A549 (cell line): Measurements from ENCODE around the gene COL15A1. TPM values are rescaled to one million over a fixed set of nuclear protein-coding genes. Genes with fewer than 3 reads are reported as not detected.

Experiments
- ATAC-seq, 2 experiments: fragments of 200-7000 bp in 1 of 2; fragments of >200 bp in 1 of 2; cut with Nextera tagmentation in 1 of 2; cut with Tn5 transposase in 1 of 2; 3 replicates each; pipeline versions ENCODE4 v1.8.0 to v1.9.1; 2018 to 2020; ENCODE audit warnings: mild to moderate bottlenecking in 1 of 2, moderate library complexity in 1 of 2
- CTCF ChIA-PET: fragments of 300-600 bp; sonication (Branson Sonifier 250); formaldehyde crosslinking; extraction: SDS; loops from one replicate; lab custom pipeline; 2021; ENCODE audit warnings: antibody characterized with exemption, inconsistent platforms; lab: Yijun Ruan, JAX
- POLR2A ChIA-PET: fragments of 350-600 bp; formaldehyde crosslinking; extraction: SDS; loops from one replicate; lab custom pipeline; 2021; ENCODE audit warnings: antibody characterized with exemption, inconsistent platforms; lab: Yijun Ruan, JAX
- DNase-seq, 2 experiments: peaks; one replicate each; pipeline versions ENCODE4 v3.0.0 to v3.0.0-alpha.2; 2011 to 2016; ENCODE audit warnings: low read depth in 1 of 2, low spot score in 1 of 2
- FAIRE-seq: peaks from 2 replicates; lab custom pipeline; 2011; peaks lifted over from hg19 to GRCh38; lab: Jason Lieb, UNC
- H3K27ac ChIP-seq, 2 experiments: fragments of >200 bp; sonication (Bioruptor Twin); formaldehyde crosslinking; 3 replicates each; pipeline ENCODE4 v1.5.1; 2016 to 2017
- H3K4me1 ChIP-seq: fragments of >200 bp; sonication (Bioruptor Twin); formaldehyde crosslinking; 3 replicates; pipeline ENCODE4 v1.6.1; 2016
- H3K4me2 ChIP-seq: fragments of >200 bp; sonication (Bioruptor Twin); formaldehyde crosslinking; 3 replicates; pipeline ENCODE4 v1.6.1; 2016
- H3K4me3 ChIP-seq: fragments of >200 bp; sonication (Bioruptor Twin); formaldehyde crosslinking; 3 replicates; pipeline ENCODE4 v1.5.1; 2016
- H3K9me3 ChIP-seq: fragments of >200 bp; sonication (Bioruptor Twin); formaldehyde crosslinking; 3 replicates; pipeline ENCODE4 v1.6.1; 2016
- CBX2 ChIP-seq: fragments of 200-600 bp; sonication (generic); IDR thresholded peaks from 2 replicates; pipeline ENCODE4 v1.6.1; 2016; ENCODE audit warnings: low read depth, mild to moderate bottlenecking, borderline replicate concordance
- CTCF ChIP-seq: fragments of >200 bp; sonication (Bioruptor Twin); formaldehyde crosslinking; IDR thresholded peaks from 3 replicates; pipeline ENCODE4 v1.5.1; 2016
- E2F6 ChIP-seq: IDR thresholded peaks from 2 replicates; pipeline ENCODE4 v1.6.1; 2012; ENCODE audit warnings: low read depth, borderline replicate concordance
- EHF ChIP-seq: fragments of 250-450 bp; sonication (Bioruptor Pico); IDR thresholded peaks from 2 replicates; pipeline ENCODE4 v1.5.0; 2020; ENCODE audit warnings: mild to moderate bottlenecking
- EP300 ChIP-seq, 2 experiments: fragments of >200 bp; sonication (Bioruptor Twin); formaldehyde crosslinking; IDR thresholded peaks; 2 replicates in 1 of 2; 3 replicates in 1 of 2; pipeline ENCODE4 v1.6.1; 2016 to 2017
- ESRRA ChIP-seq: fragments of 150-350 bp; IDR thresholded peaks from 2 replicates; pipeline ENCODE4 v1.6.1; 2014; ENCODE audit warnings: mild to moderate bottlenecking, low read length, borderline replicate concordance
- FOSL2 ChIP-seq, 2 experiments: fragments of 450-650 bp in 1 of 2; fragments of >200 bp in 1 of 2; sonication (Bioruptor Twin) in 1 of 2; formaldehyde crosslinking; IDR thresholded peaks; 2 replicates each; pipeline versions ENCODE4 v1.5.0 to v1.6.1; 2016 to 2020; ENCODE audit warnings: mild to moderate bottlenecking in 1 of 2, moderate library complexity in 1 of 2
- HOXB5 ChIP-seq: fragments of 250-450 bp; sonication (Bioruptor Pico); IDR thresholded peaks from 2 replicates; pipeline ENCODE4 v1.5.0; 2020; ENCODE audit warnings: mild to moderate bottlenecking, moderate library complexity
- JUNB ChIP-seq: fragments of >200 bp; sonication (Bioruptor Twin); formaldehyde crosslinking; IDR thresholded peaks from 2 replicates; pipeline ENCODE4 v1.6.1; 2016
- KDM1A ChIP-seq: fragments of 200-600 bp; sonication (generic); IDR thresholded peaks from 2 replicates; pipeline ENCODE4 v1.6.1; 2016; ENCODE audit warnings: low read depth, mild to moderate bottlenecking
- KDM5A ChIP-seq: fragments of 200-600 bp; sonication (generic); IDR thresholded peaks from 2 replicates; pipeline ENCODE4 v1.6.1; 2016; ENCODE audit warnings: antibody characterized with exemption, mild to moderate bottlenecking
- MYC ChIP-seq: IDR thresholded peaks from 2 replicates; pipeline ENCODE4 v1.6.1; 2012; ENCODE audit warnings: mild to moderate bottlenecking, inconsistent platforms, low read length, improper control_type of control experiment, borderline replicate concordance
- PBX3 ChIP-seq: IDR thresholded peaks from 2 replicates; pipeline ENCODE4 v1.6.1; 2012
- POLR2AphosphoS2 ChIP-seq: conservative IDR thresholded peaks from 2 replicates; pipeline ENCODE4 v1.6.1; 2012; ENCODE audit warnings: low read length, improper control_type of control experiment, inconsistent platforms
- RAD21 ChIP-seq, 2 experiments: fragments of >200 bp in 1 of 2; sonication (Bioruptor Twin) in 1 of 2; formaldehyde crosslinking in 1 of 2; IDR thresholded peaks in 1 of 2; conservative IDR thresholded peaks in 1 of 2; 2 replicates in 1 of 2; 3 replicates in 1 of 2; pipeline ENCODE4 v1.6.1; 2012 to 2018; ENCODE audit warnings: inconsistent platforms in 1 of 2
- RARB ChIP-seq: fragments of 250-450 bp; sonication (Bioruptor Pico); IDR thresholded peaks from 2 replicates; pipeline ENCODE4 v1.8.0; 2021; ENCODE audit warnings: mild to moderate bottlenecking, moderate library complexity
- RCOR1 ChIP-seq: fragments of 150-350 bp; IDR thresholded peaks from 2 replicates; pipeline ENCODE4 v1.6.1; 2014; ENCODE audit warnings: antibody characterized with exemption, low read length, low read depth
- RFX5 ChIP-seq: fragments of 450-650 bp; IDR thresholded peaks from 2 replicates; pipeline ENCODE4 v1.7.1; 2014; ENCODE audit warnings: antibody characterized with exemption, mild to moderate bottlenecking, moderate library complexity
- SMC3 ChIP-seq: fragments of >200 bp; sonication (Bioruptor Twin); formaldehyde crosslinking; IDR thresholded peaks from 3 replicates; pipeline ENCODE4 v1.6.1; 2018; ENCODE audit warnings: inconsistent platforms
- SREBF2 ChIP-seq: fragments of 450-650 bp; IDR thresholded peaks from 2 replicates; pipeline ENCODE4 v1.6.1; 2014; ENCODE audit warnings: mild to moderate bottlenecking, moderate library complexity
- TP53 ChIP-seq: fragments of 250-450 bp; sonication (Bioruptor Pico); IDR thresholded peaks from 2 replicates; pipeline ENCODE4 v1.5.0; 2021; ENCODE audit warnings: mild to moderate bottlenecking, moderate library complexity
- ZC3H11A ChIP-seq: fragments of 450-650 bp; IDR thresholded peaks from 2 replicates; pipeline ENCODE4 v1.6.1; 2014; ENCODE audit warnings: antibody characterized with exemption, mild to moderate bottlenecking
- ZNF302 ChIP-seq: fragments of 250-450 bp; sonication (Bioruptor Pico); IDR thresholded peaks from 2 replicates; pipeline ENCODE4 v1.9.0; 2021; ENCODE audit warnings: inconsistent platforms, mild to moderate bottlenecking, moderate library complexity
- ZSCAN20 ChIP-seq: fragments of 250-450 bp; sonication (Bioruptor Pico); IDR thresholded peaks from 2 replicates; pipeline ENCODE4 v1.8.0; 2022; ENCODE audit warnings: mild to moderate bottlenecking, moderate library complexity
- WGBS: methylation state at CpG from one replicate; pipeline ENCODE4 v1.1.6; 2017; ENCODE audit errors: missing lambda C conversion rate; 5-methylcytosine and 5-hydroxymethylcytosine counted together
- polyA plus RNA-seq, 4 experiments: library from polyadenylated mRNA; depleted of rRNA in 3 of 4; stranded (reverse); fragments of >200 nt; fragmentation: RNase III in 1 of 4; extraction: RNeasy Plus Mini Kit Qiagen cat#74134 plus additional on column Dnase treatment in 1 of 4; gene quantifications; 2 replicates in 3 of 4; 3 replicates in 1 of 4; pipeline ENCODE4 v1.2.3, GENCODE V29; 2011 to 2017
- TF ChIP-seq, protein P1 (sequence below): fragments of >200 bp; sonication (Bioruptor Twin); formaldehyde crosslinking; IDR thresholded peaks from 2 replicates; pipeline ENCODE4 v1.6.1; 2016

COL15A1 gene
- polyA plus RNA-seq, 2 of the 4 experiments (the other 2 are of a cell fraction): 0.09 to 0.12 TPM

DNA sequence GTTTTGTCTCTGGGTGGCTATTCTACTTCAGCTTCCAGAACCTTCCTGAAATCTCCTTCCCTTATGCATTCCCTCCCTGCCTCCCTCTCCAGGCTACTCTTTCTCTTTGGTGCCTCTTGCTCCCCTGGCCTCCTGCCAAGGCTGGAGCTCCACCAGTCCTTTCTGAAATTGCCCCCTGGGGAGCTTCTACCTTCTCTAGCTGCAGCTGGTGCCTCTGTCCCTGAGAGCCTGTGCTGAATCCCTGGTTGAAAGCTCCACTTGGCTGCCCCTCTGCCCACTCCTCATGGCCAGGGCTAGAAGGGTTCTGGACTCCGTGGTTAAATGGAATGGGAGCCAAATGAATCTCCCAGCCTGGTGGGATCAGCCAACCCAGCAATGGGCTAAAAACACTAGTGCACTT lies 80.1 kb downstream of the COL15A1 start:
- ATAC-seq (no peak), FAIRE-seq (no peak), DNase-seq (no peak)
- H3K9me3 ChIP-seq: peaks cover 3% of the 10 kb centered on the region; the same call in 2 of the 3 replicates
- 27% methylated on average over 1 of the region's 1 CpG for WGBS
- CTCF ChIA-PET: interaction anchor here (1.2 to 1.4 kb wide), 3 partner anchors 11 to 117 kb away, joined by 3 to 5 read pairs (median 3); no protein-coding TSS in a partner anchor
- POLR2A ChIA-PET: interaction anchor here (0.7 kb wide), 1 partner anchor 32 kb away, joined by 11 read pairs; no protein-coding TSS in a partner anchor
- H3K4me2 ChIP-seq: no peak overlapping the region
- peaks cover 18% of the 10 kb centered on the region for H3K4me1 ChIP-seq
- TF ChIP-seq ZC3H11A (no peak), E2F6 (no peak), RCOR1 (no peak), HOXB5 (no peak), KDM1A (no peak), JUNB (no peak)
- no peak overlapping the region for H3K27ac ChIP-seq
- H3K4me3 ChIP-seq: no peak overlapping the region

DNA sequence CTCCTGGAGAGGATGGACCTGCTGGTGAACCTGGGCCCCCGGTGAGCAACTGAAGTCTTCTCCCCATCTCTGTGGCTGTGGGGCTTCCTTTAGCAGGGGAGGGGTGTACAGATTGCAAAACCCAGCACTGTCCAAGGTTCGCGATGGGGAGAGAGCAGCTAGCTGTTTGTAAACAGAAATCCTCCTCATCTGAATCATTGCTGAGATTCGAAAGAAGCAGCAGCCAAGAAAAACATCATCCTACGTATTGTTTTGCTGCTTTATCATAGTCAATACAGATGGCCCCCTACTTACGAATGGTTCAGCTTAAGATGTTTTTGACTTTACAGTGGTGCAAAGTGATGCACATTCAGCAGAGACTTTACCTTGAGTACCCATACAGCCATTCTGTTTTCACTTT lies 81.3 kb downstream of the COL15A1 start:
- Histone ChIP-seq H3K27ac (no peak overlapping the region), H3K4me2 (no peak overlapping the region), H3K9me3 (no peaks in the 10 kb centered on the region), H3K4me3 (no peak overlapping the region), H3K4me1 (peaks cover 6% of the 10 kb centered on the region)
- WGBS: 36% methylated on average over 5 of the region's 6 CpGs
- ATAC-seq (no peak), FAIRE-seq (no peak), DNase-seq (no peak)
- ChIA-PET CTCF (interaction anchor here (1.2 kb wide), 1 partner anchor 13 kb away, joined by 3 read pairs; no protein-coding TSS in a partner anchor), POLR2A (no interaction called here)
- TF ChIP-seq EP300 (IDR thresholded peaks at IDR 0.05): no peak
- TF ChIP-seq RARB (CRISPR knock-in tag): no peak
- no peak for TF ChIP-seq TP53 (CRISPR knock-in tag)
- TF ChIP-seq CTCF: no peak
- TF ChIP-seq MYC: no peak
- TF ChIP-seq RAD21 (conservative IDR thresholded peaks at IDR 0.05 in 1 of 2, IDR thresholded peaks at IDR 0.05 in 1 of 2): no peak
- no peak for TF ChIP-seq SREBF2
- no peak for TF ChIP-seq CBX2
- TF ChIP-seq RCOR1: no peak
- no peak for TF ChIP-seq POLR2AphosphoS2
- no peak for TF ChIP-seq ZSCAN20 (CRISPR knock-in tag)
- TF ChIP-seq ZNF302: no peak
- no peak for TF ChIP-seq ESRRA
- TF ChIP-seq FOSL2 (IDR thresholded peaks at IDR 0.05): no peak
- no peak for TF ChIP-seq FOSL2 (CRISPR knock-in tag; IDR thresholded peaks at IDR 0.05)
- no peak for TF ChIP-seq KDM5A

- Histone ChIP-seq H3K4me2 (no peak overlapping the region), H3K27ac (no peak overlapping the region), H3K4me1 (no peaks in the 10 kb centered on the region; the same call in 2 of the 3 replicates), H3K4me3 (no peak overlapping the region), H3K9me3 (no peaks in the 10 kb centered on the region)
- no peak for DNase-seq
- POLR2A ChIA-PET: no interaction called here
- CTCF ChIA-PET: interaction anchor here (1.3 to 1.8 kb wide), 4 partner anchors 14 to 115 kb away, joined by 3 to 6 read pairs (median 4); no protein-coding TSS in a partner anchor
- no peak for FAIRE-seq
- 74% methylated on average over 6 of the region's 6 CpGs for WGBS
- no peak for ATAC-seq
- TF ChIP-seq PBX3: no peak
- no peak for TF ChIP-seq CTCF
- no peak for TF ChIP-seq RFX5
- TF ChIP-seq SREBF2: no peak
- TF ChIP-seq ZSCAN20 (CRISPR knock-in tag): no peak
- no peak for TF ChIP-seq RCOR1
- TF ChIP-seq KDM5A: no peak
- TF ChIP-seq SMC3: no peak
- TF ChIP-seq, protein P1, sequence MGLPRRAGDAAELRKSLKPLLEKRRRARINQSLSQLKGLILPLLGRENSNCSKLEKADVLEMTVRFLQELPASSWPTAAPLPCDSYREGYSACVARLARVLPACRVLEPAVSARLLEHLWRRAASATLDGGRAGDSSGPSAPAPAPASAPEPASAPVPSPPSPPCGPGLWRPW: no peak
- TF ChIP-seq POLR2AphosphoS2: no peak
- TF ChIP-seq RARB (CRISPR knock-in tag): no peak
- TF ChIP-seq EHF (CRISPR knock-in tag): no peak
Observed at GRCh38 chr9:99025616-99026270, 82.0 kb downstream of the COL15A1 start.
